GM19025 (cell line): Measurements from ENCODE around the gene C5AR2.
"Not testable (repeated sequence)": the region's sequence is repeated elsewhere in the genome, so short reads cannot be mapped to it uniquely, and the experiment has no call there.

Source experiments
- ATAC-seq: cut with Tn5 transposase; IDR thresholded peaks from one replicate; pipeline ENCODE4 v1.9.1; 2021; ENCODE audit warnings: mild to moderate bottlenecking, low read depth, moderate library complexity; ENCODE audit not compliant: unreplicated experiment

Gene C5AR2

DNA sequence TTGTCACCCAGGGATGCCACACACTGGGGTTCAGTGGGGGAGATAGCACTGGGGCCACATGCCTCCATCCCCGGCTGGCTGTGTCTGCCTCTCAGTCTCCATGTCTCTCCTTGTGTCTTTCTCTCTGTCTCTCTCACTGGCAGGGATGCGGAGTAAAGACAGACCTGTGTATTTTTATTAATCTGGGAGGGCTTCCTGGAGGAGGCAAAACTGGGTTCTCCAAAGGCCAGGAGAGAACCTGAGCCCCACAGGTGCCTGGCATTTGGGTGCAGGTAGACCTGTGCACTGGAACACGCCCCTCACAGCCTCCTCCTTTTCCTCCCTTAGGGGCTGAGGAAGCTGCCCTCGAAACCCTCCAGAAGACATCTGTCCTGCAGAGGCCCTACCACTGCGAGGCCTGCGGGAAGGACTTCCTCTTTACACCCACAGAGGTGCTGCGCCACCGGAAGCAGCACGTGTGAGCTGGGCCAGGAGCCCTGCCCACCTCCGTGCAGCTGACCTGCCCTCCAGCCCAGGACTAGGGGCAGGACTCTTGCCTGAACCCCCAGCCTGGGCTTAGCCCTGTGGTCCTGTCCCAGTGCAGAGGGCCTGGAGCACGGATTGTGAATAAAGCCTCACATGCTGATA, 49.8 kb downstream of the C5AR2 start:
- no peak for ATAC-seq

DNA sequence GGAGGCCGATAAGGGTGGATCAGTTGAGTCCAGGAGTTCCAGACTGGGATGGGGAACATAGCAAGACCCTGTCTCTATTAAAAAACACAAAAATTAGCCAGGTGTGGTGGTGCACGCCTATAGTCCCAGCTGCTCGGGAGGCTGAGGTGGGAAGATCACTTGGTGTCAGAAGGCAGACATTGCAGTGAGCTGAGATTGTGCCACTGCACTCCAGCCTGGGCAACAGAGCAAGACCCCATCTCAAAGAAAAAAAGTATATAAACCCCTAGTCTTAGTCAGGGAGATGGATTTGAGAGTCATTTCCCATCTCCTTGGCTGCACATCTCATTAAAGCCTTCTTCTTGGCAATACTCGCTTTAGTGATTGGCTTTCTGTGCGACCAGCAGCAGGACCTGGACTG, 51.9 kb downstream of the C5AR2 start:
- ATAC-seq = not testable (repeated sequence)

DNA sequence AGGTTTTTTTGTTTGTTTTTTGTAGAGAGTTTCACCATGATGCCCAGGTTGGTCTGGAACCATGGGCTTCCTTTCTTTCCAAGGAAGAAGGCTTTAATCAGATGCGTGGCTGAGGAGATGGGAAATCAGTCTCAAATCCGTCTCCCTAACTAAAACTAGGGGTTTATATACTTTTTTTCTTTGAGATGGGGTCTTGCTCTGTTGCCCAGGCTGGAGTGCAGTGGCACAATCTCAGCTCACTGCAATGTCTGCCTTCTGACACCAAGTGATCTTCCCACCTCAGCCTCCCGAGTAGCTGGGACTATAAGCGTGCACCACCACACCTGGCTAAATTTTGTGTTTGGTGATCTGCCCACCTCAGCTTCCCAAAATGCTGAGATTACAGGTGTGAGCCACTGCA, 52.6 kb downstream of the C5AR2 start:
- not testable (repeated sequence) for ATAC-seq

DNA sequence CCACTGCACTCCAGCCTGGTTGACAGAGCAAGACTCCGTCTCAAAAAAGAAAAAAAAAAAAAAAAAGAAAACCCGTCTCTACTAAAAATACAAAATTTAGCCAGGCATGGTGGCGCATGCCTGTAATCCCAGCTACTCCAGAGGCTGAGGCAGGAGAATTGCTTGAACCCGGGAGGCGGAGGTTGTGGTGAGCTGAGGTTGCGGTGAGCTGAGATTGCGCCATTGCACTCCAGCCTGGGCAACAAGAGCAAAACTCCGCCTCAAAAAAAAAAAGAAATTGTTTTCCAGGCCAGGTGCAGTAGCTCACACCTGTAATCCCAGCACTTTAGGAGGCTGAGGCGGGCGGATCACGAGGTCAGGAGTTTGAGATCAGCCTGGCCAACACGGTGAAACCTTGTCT, 54.6 kb downstream of the C5AR2 start:
- not testable (repeated sequence) for ATAC-seq

DNA sequence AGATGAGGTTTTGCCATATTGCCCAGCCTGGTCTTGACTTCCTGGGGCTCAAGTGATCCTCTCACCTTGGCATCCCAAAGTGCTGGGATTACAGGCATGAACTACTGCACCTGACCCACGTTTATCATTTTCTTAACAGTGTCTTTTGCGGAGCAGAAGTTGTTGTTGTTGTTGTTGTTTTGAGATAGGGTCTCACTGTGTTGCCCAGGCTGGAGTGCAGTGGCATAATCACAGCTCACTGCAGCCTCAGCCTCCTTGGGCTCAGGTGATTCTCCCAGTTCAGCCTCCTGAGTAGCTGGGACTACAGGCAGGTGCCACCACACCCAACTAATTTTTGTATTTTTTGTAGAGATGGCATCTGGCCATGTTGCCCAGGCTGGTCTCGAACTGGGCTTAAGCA, 55.6 kb downstream of the C5AR2 start:
- ATAC-seq = not testable (repeated sequence)

DNA sequence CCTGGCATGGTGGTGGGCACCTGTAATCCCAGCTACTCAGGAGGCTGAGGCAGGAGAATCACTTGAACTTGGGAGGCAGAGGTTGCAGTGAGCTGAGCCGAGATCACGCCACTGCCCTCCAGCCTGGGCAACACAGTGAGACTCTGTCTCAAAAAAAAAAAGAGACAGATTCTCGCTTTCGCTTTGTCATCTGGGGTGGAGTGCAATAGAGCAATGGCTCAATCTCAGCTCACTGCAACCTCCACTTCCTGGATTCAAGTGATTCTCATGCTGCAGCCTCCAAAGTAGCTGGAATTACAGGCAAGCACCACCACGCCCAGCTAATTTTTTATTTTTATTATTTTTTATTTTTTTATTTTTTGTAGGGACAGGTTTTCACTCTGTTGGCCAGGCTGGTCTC, 56.7 kb downstream of the C5AR2 start:
- not testable (repeated sequence) for ATAC-seq

DNA sequence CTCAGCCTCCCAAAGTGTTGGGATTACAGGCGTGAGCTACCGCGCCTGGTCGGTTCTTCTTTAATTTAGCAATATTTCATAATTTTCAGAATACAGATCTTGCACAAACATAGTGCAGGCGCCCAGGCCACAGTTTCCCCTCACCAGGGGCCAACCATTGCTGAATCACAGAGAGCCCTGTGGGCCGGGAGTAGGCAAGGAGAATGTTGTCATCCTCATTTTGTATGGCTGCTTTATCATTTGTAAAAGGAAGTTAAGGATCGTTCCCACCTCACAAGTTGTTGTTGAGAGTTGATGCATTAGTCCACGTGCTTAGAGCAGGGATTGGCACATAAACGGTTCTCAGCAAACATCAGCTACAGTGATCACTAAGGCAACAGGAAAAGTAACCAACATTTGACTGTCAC, 57.2 kb downstream of the C5AR2 start:
- no peak for ATAC-seq

DNA sequence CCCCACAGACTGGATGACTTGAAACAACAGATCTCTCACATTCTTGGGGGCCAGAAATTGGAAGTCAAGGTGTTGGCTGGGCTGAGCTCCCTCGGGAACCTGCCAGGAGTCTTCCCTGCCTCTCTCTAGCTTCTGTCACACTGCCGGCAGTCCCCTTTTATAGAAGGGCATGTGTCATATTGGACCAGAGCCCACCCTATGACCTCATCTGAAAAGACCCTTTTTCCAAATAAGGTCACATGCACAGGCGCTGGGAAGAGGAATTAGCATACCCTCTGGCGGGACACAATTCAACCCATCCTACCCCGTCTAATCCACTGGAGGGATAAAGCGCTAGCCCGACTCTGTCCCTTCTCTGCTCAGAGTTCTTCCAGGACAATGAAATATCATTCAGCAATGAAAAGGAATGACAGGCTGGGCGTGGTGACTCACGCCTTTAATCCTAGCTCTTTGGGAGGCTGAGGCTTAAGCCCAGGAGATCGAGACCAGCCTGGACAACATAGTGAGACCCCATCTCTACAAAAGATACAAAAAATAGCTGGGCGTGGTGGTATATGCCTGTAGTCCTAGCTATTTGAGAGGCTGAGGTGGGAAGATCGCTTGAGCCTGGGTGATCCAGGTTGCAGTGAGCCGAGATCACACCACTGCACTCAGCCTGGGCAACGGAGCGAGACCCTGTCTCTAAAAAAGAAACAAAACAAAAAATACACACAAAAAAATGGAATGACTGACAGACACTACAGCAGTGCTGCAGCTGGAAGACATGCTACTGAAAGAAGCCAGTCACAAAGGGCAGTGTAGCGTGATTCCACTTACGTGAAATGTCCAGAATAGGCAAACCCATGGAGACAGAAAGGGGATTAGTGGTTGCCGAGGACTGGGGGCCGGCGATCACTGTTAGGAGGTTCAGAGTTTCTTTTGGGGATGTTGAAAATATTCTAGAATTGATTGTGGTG, 58.8 kb downstream of the C5AR2 start:
- no peak for ATAC-seq

DNA sequence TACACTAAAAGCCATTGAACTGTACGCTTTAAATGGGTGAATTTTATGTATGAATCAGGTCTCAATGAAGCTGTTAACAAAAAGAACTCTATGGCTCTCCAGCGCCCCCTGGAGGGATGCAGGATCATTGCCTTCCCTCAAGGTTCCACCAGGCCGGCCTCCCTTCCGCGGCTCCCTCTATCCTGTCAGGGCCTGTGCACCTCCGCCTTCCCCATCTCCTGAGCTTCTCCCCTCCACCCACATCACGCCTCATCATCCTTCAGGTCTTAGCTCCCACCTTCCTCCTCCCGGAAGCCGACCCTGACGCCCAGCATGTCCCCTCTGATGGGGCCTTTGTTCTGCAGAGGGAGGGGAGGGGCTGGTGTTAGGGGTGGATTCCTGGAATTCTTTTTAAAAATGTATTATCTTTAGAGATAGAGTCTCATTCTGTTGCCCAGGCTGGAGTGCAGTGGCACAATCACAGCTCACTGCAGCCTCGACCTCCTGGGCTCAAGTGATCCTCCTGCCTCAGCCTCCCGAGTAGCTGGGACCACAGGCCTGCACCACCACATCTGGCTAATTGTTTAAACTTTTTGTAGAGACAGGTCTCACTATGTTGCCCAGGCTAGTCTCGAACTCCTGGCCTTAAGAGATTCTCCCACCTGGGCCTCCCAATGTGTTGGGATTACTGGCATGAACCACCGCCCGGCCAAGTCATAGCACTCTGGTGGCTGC, 59.7 kb downstream of the C5AR2 start:
- no peak for ATAC-seq
